HCT116 (cell line): Measurements from ENCODE around the gene MAP3K6. TPM values are rescaled to one million over a fixed set of nuclear protein-coding genes. Genes with fewer than 3 reads are reported as not detected.

ENCODE experiments used
- ATAC-seq: fragments of 200-7000 bp; cut with Tn5 transposase; 2 replicates; pipeline ENCODE4 v1.9.1; 2020; ENCODE audit warnings: mild to moderate bottlenecking, moderate library complexity
- BruUV-seq: library from RNA; stranded (reverse); fragments of 400-500 nt; replicated peaks from 2 replicates; lab custom pipeline; 2021; lab: Mats Ljungman, UMichigan
- CTCF ChIA-PET: fragments of 300-600 bp; sonication (Branson Sonifier 250); formaldehyde crosslinking; loops from one replicate; lab custom pipeline; 2021; ENCODE audit warnings: antibody characterized with exemption; lab: Charles Lee
- POLR2A ChIA-PET: fragments of 300-600, 350-600 bp; sonication (Branson Sonifier 250); formaldehyde crosslinking; loops from one replicate; lab custom pipeline; 2021; ENCODE audit warnings: antibody characterized with exemption; lab: Charles Lee
- RAD21 ChIA-PET, 2 experiments: fragments of 300-600 bp; sonication (Branson Sonifier 250); formaldehyde crosslinking; loops; one replicate each; lab custom pipeline; 2023; ENCODE audit warnings: low total read pairs in 2 of 2; ENCODE audit not compliant: uncharacterized antibody in 2 of 2, unreplicated experiment in 2 of 2, low non-redundant PET in 1 of 2; lab: Charles Lee
- DNase-seq: peaks from one replicate; pipeline ENCODE4 v3.0.0-alpha.2; 2010; ENCODE audit warnings: low read depth, low spot score
- H2AFZ ChIP-seq: fragments of 200-600 bp; shearing (Covaris generic), sonication (generic); 2 replicates; pipeline ENCODE4 v1.6.1; 2017; ENCODE audit warnings: low read depth, mixed run types, mixed read lengths, antibody characterized with exemption, low read length; ENCODE audit not compliant: poor library complexity, severe bottlenecking
- H3K27ac ChIP-seq: 2 replicates; pipeline ENCODE4 v1.5.1; 2012; ENCODE audit warnings: low read depth, low read length
- H3K27me3 ChIP-seq: fragments of 200-600 bp; sonication (generic); 2 replicates; pipeline ENCODE4 v1.6.1; 2016; ENCODE audit warnings: mixed run types, low read length, mixed read lengths; ENCODE audit not compliant: insufficient read depth
- H3K36me3 ChIP-seq, 2 experiments: fragments of 200-500 bp in 1 of 2; fragments of 200-600 bp in 1 of 2; sonication (Bioruptor generic) in 1 of 2; sonication (generic) in 1 of 2; 2 replicates each; pipeline versions ENCODE4 v1.5.1 to v1.6.1; 2014 to 2016; ENCODE audit warnings: low read length in 2 of 2, inconsistent platforms in 1 of 2, mixed read lengths in 1 of 2, mixed run types in 1 of 2; ENCODE audit not compliant: insufficient read depth in 2 of 2, control insufficient read depth in 1 of 2
- H3K4me1 ChIP-seq, 2 experiments: fragments of 200-600 bp in 1 of 2; sonication (generic) in 1 of 2; 2 replicates each; pipeline versions ENCODE4 v1.5.1 to v1.6.1; 2012 to 2017; ENCODE audit warnings: low read length in 2 of 2, inconsistent platforms in 1 of 2, mild to moderate bottlenecking in 1 of 2, mixed read lengths in 1 of 2, mixed run types in 1 of 2, moderate library complexity in 1 of 2; ENCODE audit not compliant: insufficient read depth in 2 of 2, control insufficient read depth in 1 of 2
- H3K4me2 ChIP-seq: fragments of 200-600 bp; sonication (generic); 2 replicates; pipeline ENCODE4 v1.6.1; 2017; ENCODE audit warnings: mixed run types, low read length, mixed read lengths
- H3K4me3 ChIP-seq, 2 experiments: fragments of 200-600 bp in 1 of 2; sonication (generic) in 1 of 2; replicated peaks in 1 of 2; 2 replicates each; pipeline ENCODE4 v1.5.1; 2011 to 2016; ENCODE audit warnings: low read length in 2 of 2, control low read depth in 1 of 2, low read depth in 1 of 2, mild to moderate bottlenecking in 1 of 2, mixed read lengths in 1 of 2, mixed run types in 1 of 2
- H3K79me2 ChIP-seq: fragments of 200-600 bp; sonication (generic); 2 replicates; pipeline ENCODE4 v1.6.1; 2017; ENCODE audit warnings: mild to moderate bottlenecking, mixed run types, low read length, moderate library complexity, mixed read lengths; ENCODE audit not compliant: insufficient read depth
- H3K9ac ChIP-seq: fragments of 200-600 bp; sonication (generic); 2 replicates; pipeline ENCODE4 v1.6.1; 2016; ENCODE audit warnings: low read length, mixed read lengths
- H3K9me2 ChIP-seq: fragments of 200-600 bp; sonication (generic), shearing (Covaris generic); 2 replicates; pipeline ENCODE4 v1.6.1; 2017; ENCODE audit warnings: mixed run types, mild to moderate bottlenecking, moderate library complexity; ENCODE audit not compliant: insufficient read depth
- H3K9me3 ChIP-seq, 2 experiments: fragments of 200-500 bp in 1 of 2; fragments of 200-600 bp in 1 of 2; sonication (Bioruptor generic) in 1 of 2; sonication (generic) in 1 of 2; 2 replicates each; pipeline ENCODE4 v1.6.1; 2014 to 2017; ENCODE audit warnings: low read length in 2 of 2, mixed read lengths in 2 of 2, inconsistent platforms in 1 of 2, low read depth in 1 of 2, mild to moderate bottlenecking in 1 of 2, mixed run types in 1 of 2, moderate library complexity in 1 of 2; ENCODE audit not compliant: control insufficient read depth in 1 of 2, insufficient read depth in 1 of 2
- H4K20me1 ChIP-seq: fragments of 200-600 bp; sonication (generic), shearing (Covaris generic); 2 replicates; pipeline ENCODE4 v1.6.1; 2017; ENCODE audit warnings: mixed run types, mild to moderate bottlenecking, moderate library complexity; ENCODE audit not compliant: insufficient read depth
- CBX3 ChIP-seq: IDR thresholded peaks from 2 replicates; pipeline ENCODE4 v1.6.1; 2012; ENCODE audit warnings: low read depth
- EGR1 ChIP-seq: IDR thresholded peaks from 2 replicates; pipeline ENCODE4 v1.6.1; 2012; ENCODE audit warnings: low read depth
- ELF1 ChIP-seq: IDR thresholded peaks from 2 replicates; pipeline ENCODE4 v1.6.1; 2012; ENCODE audit warnings: low read depth, borderline replicate concordance
- EZH2 ChIP-seq: fragments of 200-600 bp; sonication (generic); IDR thresholded peaks from 2 replicates; pipeline ENCODE4 v1.6.1; 2017; ENCODE audit warnings: antibody characterized with exemption, mixed run types
- FOSL1 ChIP-seq: IDR thresholded peaks from 2 replicates; pipeline ENCODE4 v1.6.1; 2012; ENCODE audit warnings: low read depth
- JUND ChIP-seq: IDR thresholded peaks from 2 replicates; pipeline ENCODE4 v1.6.1; 2012
- POLR2A ChIP-seq: IDR thresholded peaks from 2 replicates; pipeline ENCODE4 v1.7.0; 2011; ENCODE audit warnings: borderline replicate concordance; ENCODE audit not compliant: insufficient read depth, insufficient read length; ENCODE audit errors: extremely low read depth
- POLR2AphosphoS5 ChIP-seq: IDR thresholded peaks from 2 replicates; pipeline ENCODE4 v1.6.1; 2011; ENCODE audit warnings: mild to moderate bottlenecking, low read depth, low read length, moderate library complexity
- RAD21 ChIP-seq: IDR thresholded peaks from 2 replicates; pipeline ENCODE4 v1.6.1; 2012; ENCODE audit warnings: low read depth, mild to moderate bottlenecking
- SP1 ChIP-seq: IDR thresholded peaks from 2 replicates; pipeline ENCODE4 v1.6.1; 2012; ENCODE audit warnings: low read depth
- SRF ChIP-seq: IDR thresholded peaks from 2 replicates; pipeline ENCODE4 v1.6.1; 2012; ENCODE audit warnings: low read depth
- YY1 ChIP-seq: IDR thresholded peaks from 2 replicates; pipeline ENCODE4 v1.6.1; 2011; ENCODE audit warnings: low read length, low read depth, moderate library complexity, mild to moderate bottlenecking; ENCODE audit not compliant: insufficient replicate concordance; ENCODE audit errors: extremely low read depth
- ZFX ChIP-seq: fragments of 450-650 bp; IDR thresholded peaks from 2 replicates; pipeline ENCODE4 v1.6.1; 2017
- intact Hi-C: fragments of 100-400 bp; cut with micrococcal nuclease; formaldehyde crosslinking; loops from 2 replicates; pipeline ENCODE4 v1.10.0; 2022
- total RNA-seq: library from RNA; stranded (reverse); gene quantifications from one replicate; pipeline ENCODE4 v1.2.1, GENCODE V29; 2021; ENCODE audit not compliant: unreplicated experiment
- TF ChIP-seq, protein P1 (sequence below): IDR thresholded peaks from 2 replicates; pipeline ENCODE4 v1.6.1; 2012; ENCODE audit warnings: low read depth
- TF ChIP-seq, protein P2 (sequence below): IDR thresholded peaks from 2 replicates; pipeline ENCODE4 v1.6.1; 2012

MAP3K6 gene
- total RNA-seq, 1 experiment from 2014 or later: 30.2 TPM

GRCh38 chr1:27339213-27339612 lies 27.5 kb downstream of the MAP3K6 start:
- DNase-seq (no peak), ATAC-seq (no peak)
- ChIA-PET CTCF (no interaction called here), RAD21 (no interaction called here), POLR2A (no interaction called here)
- H3K27ac ChIP-seq: no peak overlapping the region
- H3K27me3 ChIP-seq: no peaks in the 10 kb centered on the region
- H3K36me3 ChIP-seq: peaks cover 8 to 9% of the 10 kb centered on the region in 2 experiments; a peak in 2 of 4 replicates
- no peaks in the 10 kb centered on the region for H3K9me3 ChIP-seq
- H2AFZ ChIP-seq: no peak overlapping the region
- H3K79me2 ChIP-seq: peaks cover 18% of the 10 kb centered on the region; the same call in 1 of the 2 replicates
- no peak overlapping the region for H3K4me2 ChIP-seq
- TF ChIP-seq ZFX: no peak
- TF ChIP-seq, protein P1, sequence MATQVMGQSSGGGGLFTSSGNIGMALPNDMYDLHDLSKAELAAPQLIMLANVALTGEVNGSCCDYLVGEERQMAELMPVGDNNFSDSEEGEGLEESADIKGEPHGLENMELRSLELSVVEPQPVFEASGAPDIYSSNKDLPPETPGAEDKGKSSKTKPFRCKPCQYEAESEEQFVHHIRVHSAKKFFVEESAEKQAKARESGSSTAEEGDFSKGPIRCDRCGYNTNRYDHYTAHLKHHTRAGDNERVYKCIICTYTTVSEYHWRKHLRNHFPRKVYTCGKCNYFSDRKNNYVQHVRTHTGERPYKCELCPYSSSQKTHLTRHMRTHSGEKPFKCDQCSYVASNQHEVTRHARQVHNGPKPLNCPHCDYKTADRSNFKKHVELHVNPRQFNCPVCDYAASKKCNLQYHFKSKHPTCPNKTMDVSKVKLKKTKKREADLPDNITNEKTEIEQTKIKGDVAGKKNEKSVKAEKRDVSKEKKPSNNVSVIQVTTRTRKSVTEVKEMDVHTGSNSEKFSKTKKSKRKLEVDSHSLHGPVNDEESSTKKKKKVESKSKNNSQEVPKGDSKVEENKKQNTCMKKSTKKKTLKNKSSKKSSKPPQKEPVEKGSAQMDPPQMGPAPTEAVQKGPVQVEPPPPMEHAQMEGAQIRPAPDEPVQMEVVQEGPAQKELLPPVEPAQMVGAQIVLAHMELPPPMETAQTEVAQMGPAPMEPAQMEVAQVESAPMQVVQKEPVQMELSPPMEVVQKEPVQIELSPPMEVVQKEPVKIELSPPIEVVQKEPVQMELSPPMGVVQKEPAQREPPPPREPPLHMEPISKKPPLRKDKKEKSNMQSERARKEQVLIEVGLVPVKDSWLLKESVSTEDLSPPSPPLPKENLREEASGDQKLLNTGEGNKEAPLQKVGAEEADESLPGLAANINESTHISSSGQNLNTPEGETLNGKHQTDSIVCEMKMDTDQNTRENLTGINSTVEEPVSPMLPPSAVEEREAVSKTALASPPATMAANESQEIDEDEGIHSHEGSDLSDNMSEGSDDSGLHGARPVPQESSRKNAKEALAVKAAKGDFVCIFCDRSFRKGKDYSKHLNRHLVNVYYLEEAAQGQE: no peak
- TF ChIP-seq EZH2: no peak
- TF ChIP-seq RAD21: no peak
- no peak for TF ChIP-seq EGR1
- TF ChIP-seq SP1: no peak
- H3K9me2 ChIP-seq: no peaks in the 10 kb centered on the region
- peaks cover 22 to 49% of the 10 kb centered on the region in 2 experiments for H3K4me1 ChIP-seq
- BruUV-seq: no TSS peak
- H3K9ac ChIP-seq: no peak overlapping the region
- no peaks in the 10 kb centered on the region for H4K20me1 ChIP-seq
- intact Hi-C loops: no loop called here
- no peak overlapping the region for H3K4me3 ChIP-seq

GRCh38 chr1:27338751-27339150 lies 28.0 kb downstream of the MAP3K6 start:
- BruUV-seq: no TSS peak
- RAD21 ChIA-PET: no interaction called here

More at GRCh38 chr1:27338751-27339150, 28.0 kb downstream of the MAP3K6 start:
- Histone ChIP-seq H3K9me2 (no peaks in the 10 kb centered on the region), H3K79me2 (peaks cover 16% of the 10 kb centered on the region; the same call in 1 of the 2 replicates)
- TF ChIP-seq ELF1 (no peak), SRF (no peak), RAD21 (no peak), POLR2A (no peak), POLR2AphosphoS5 (no peak), YY1 (no peak), JUND (no peak), CBX3 (no peak), FOSL1 (no peak)
- TF ChIP-seq, protein P2, sequence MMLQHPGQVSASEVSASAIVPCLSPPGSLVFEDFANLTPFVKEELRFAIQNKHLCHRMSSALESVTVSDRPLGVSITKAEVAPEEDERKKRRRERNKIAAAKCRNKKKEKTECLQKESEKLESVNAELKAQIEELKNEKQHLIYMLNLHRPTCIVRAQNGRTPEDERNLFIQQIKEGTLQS: no peak
- TF ChIP-seq, all 23 proteins: peak for 0
- no peak for DNase-seq
- ChIA-PET CTCF (interaction anchor here (0.7 kb wide), 1 partner anchor 56 kb away, joined by 5 read pairs; no protein-coding TSS in a partner anchor), POLR2A (interaction anchor here (0.8 kb wide), 1 partner anchor 27 kb away, joined by 4 read pairs; no protein-coding TSS in a partner anchor)
- Histone ChIP-seq H3K9ac (no peak overlapping the region), H3K4me1 (peaks cover 20 to 46% of the 10 kb centered on the region in 2 experiments), H3K36me3 (peaks cover 8 to 14% of the 10 kb centered on the region in 2 experiments; a peak in 2 of 4 replicates), H3K9me3 (no peaks in the 10 kb centered on the region), H3K4me2 (no peak overlapping the region), H3K27ac (no peak overlapping the region), H3K4me3 (no peak overlapping the region), H2AFZ (no peak overlapping the region), H4K20me1 (no peaks in the 10 kb centered on the region), H3K27me3 (no peaks in the 10 kb centered on the region)
- intact Hi-C loops: no loop called here
- no peak for ATAC-seq
